D341Med (cell line): Measurements from ENCODE around the gene AGTR1.
"Not testable (repeated sequence)": the region's sequence is repeated elsewhere in the genome, so short reads cannot be mapped to it uniquely, and the experiment has no call there.

Experiments
- DNase-seq: peaks from one replicate; pipeline ENCODE4 v3.0.0; 2012; ENCODE audit warnings: low spot score

AGTR1 gene

DNA sequence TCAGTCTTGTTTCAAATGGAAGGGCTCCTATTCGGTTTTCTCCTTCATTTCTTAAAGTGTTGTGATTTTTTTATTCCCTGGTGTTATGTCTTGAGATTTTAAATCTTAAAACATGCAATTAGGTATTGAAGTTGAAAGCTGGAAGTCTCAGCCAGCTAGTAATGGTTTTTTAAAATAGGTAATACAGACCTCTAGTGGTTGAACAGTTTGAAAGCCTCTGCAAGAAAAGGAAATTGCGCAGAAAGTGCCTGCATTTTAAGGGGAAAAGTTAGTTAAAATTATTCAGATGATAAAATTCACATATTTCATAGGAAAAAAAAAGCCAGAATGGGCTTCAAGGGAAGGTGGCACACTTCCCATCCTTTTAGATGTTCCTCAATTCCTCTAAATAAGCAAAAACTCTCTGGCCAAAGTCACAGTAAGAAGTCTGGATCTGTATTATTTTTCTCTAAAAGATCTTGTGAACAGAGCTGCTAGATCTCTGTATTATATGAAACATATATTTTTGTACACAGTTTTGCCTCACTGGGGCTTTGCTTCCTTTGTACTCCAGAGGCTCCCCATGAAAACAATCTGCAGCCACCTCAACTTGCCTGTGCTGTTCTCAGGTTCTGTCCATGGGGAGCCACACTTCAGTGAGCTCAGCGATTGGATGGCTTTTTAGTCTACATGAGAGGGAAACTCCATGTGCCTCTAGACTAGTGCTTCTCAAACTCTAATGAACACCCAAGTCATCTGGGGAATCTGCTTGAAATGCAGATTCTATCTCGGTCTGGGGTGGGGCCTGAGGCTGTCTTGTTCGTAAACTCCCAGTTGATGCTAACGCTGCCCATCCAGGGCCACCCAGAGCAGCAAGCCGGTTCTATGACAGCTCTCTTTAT lies 21.5 kb downstream of the AGTR1 start:
- no peak for DNase-seq

DNA sequence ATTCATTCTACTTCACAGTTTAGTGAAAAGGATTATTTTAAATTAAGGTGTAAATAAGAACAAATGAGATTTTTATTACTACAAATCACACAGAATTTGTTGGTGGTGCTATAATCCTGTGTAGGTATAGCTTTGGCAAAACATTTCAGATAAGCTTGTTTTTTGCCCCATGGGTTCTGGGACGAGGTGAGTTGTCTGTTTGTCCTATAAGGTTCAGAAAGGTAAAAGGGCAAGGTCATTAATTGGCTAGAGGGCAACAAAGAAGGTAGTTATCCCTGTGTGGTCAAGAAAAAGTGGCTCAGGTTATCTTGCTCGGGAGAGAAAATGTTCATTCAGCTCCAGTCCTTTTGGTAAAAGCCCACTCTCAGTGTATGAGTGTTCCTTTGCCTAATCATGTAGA lies 23.2 kb downstream of the AGTR1 start:
- no peak for DNase-seq

DNA sequence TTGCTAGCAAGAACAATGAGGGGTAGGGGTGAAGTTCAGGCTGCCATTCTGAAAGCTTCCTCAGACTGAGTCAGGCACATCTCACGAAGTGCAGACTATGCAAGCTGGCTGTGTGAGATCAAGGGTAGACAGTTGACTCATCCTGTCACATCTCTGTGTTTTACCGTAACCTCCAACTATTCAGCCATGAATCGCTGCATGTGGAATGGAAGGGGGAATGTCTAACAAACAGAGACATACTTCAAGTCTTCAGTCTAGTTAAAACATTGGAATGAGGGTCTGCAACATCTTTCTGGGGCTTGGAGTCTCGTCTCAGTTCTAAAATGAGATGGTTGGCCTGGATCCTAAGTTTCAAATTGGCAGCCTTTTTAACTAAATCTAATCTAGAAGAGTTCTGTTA lies 25.9 kb downstream of the AGTR1 start:
- DNase-seq, result no peak

DNA sequence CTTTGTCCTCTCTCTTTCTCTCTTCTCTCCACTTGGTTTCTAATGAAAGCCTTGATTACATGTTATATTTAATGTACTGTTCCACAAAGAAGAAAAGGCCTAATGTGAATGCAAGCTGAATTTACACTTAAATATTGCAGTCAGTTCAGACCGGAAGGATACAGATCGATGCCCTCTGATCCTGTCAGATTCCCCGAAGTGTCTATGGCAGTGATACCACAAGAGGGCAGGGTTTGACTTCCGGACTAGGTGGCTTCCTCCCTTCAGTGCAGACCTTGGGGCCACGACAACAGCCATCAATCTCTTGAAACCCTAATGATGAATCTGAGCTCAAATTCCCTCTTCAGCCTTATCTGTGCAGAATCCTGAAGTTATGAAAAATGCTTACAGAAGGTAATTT lies 29.5 kb downstream of the AGTR1 start:
- peak; percentile 75 for DNase-seq

DNA sequence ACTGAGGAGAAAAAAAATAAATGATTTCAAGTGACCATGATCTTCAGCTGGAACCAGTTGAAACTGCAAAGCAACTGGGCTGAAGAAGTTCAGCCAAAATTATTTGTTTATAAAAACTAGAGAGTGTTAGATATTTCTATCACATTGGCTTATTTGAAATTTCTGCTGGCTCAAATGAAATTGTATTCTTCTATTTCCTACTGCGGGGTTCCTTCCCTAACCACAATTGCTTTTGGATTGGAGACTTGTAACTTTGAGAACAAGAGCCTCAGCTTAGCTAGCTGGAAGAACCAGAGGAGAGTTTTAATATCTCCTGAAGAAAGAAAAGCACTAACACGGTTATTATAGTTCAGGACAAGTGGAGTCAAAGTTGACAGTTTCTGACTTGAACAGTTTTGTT lies 31.1 kb downstream of the AGTR1 start:
- no peak for DNase-seq

DNA sequence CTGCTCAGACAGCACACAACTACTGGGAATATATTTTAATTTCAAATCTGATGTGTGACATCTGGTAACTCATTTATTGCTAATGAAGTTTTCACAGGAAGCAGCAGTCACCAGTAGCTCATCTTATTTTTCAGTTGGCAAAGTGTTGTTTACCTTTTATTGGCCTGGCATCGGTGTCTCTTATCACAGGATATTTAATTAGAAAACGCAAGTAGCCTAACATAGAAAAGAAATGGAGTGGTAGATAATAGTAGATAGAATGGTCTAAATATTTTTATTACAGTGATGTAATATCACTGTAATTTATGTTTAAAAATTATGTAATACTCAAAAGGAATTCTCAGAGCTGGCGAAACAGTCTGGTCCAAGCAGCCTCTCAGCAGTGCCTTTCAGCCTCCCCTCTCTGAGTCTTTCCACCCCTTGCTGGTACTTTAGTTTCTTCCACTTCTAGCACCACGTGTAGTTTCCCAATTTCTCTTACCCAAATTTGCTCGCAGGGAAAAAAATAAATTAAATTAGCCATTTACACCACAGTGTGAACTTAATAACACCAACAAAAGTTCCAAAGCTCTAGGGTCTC lies 31.9 kb downstream of the AGTR1 start:
- no peak for DNase-seq

DNA sequence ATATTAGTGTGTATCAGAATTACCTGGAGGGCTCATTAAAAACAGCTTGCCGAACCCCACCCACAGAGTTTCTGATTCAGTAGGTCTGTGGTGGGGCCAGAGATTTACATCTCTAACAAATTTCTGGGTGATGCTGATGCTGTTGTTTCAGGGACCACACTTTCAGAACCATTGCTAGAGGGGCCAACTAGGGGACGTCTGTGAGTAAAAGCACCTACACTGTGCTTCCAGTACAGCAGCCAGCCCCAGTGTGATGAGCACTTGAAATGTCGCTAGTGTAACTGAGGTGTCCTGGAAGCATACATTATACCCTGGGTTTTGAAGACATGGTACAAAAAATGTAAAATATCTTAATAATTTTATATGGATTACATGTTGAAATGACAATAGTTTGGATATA lies 33.0 kb downstream of the AGTR1 start:
- no peak for DNase-seq

DNA sequence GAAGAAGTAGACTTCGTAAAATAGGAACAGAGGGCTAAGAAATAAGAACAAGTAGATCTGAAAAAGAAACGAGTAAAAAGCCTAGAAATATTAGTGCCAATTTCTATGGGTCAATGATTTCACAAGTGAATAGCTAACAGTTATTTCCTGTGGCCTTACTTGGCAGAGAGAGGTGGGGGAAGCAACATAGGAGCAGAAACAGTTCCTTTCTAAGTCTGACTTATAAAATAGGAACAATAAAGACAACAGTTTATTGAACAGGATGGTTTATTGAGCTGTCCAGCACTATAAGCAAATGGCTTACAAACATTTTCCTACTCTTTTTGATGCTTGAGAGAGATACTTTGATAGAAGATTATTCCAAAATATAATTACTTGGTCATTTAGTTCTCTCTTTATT lies 37.9 kb downstream of the AGTR1 start:
- no peak for DNase-seq

DNA sequence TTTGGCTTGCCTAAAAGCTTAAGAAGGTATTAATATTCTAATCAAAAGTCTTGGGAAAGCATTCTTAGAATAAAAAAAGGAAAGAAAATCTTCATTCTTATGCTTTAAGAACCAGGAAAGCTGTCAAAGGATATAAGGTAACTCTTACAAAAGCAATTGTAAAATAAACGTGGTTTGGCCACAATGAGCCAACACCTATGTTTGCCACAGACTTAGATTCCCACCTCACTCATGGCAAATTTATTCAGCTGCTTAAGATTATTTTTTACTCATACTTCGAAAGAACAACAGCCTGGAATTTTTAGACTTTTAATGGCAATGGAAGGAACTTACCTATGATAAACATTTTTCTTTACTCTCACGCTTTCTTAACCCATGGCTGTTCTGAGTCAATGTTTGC lies 38.4 kb downstream of the AGTR1 start:
- DNase-seq, result no peak

DNA sequence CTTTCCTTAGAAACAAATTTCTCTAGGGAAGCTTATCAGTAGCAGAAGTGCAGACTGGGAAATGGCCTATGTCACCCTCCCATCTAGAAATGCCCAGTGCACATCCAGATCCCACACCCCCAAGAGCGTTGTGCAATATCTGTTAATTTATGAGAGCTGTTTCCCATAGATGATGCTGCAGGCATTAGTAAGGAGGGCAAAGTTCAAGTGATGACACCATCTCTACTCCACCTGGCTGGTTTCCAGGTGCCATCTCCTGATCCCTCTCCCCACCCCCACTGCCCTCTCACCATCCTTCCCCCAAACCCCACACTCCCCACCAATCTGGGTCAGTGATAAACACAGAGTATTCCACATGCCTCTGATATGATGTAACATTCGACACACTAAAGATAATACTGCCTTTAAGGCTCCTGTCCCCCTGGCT lies 39.4 kb downstream of the AGTR1 start:
- no peak for DNase-seq

DNA sequence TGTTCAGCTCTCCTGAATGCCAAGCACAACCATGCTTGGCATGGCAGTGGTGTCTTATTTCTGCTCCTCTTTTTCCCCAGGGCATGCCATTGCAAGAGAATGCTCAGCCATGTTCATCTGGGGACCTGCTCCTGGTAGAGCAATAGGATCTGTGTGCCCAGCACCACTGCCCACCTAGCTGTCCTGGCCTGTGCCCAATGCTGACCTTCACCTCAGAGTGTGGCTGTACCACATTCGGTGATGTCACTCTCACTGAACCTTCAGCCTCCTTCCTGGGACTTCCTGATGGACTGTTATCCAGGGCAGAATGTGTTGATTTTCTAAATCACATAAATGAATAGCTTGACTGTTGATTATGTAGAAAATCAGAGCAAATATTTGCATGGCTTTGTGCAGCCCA lies 42.0 kb downstream of the AGTR1 start:
- no peak for DNase-seq

DNA sequence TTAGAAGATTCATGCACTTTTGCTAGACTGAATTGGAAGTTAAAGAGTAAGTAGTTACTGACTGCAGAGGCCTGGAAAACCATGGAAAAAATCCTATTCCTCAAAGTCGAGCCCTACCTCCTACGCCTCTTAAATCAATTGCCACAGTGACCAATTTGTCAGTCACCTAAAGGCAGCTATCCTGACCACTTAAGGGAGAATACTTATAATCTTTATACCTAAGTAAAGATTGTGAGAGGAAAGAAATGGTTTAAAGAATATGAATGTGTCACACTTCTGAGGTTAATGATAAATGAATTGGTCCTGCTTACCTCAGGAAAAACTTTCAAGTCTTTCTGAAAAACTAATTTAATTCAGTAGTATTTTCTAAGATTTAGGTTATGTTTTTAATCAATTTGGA lies 42.6 kb downstream of the AGTR1 start:
- DNase-seq, result no peak

DNA sequence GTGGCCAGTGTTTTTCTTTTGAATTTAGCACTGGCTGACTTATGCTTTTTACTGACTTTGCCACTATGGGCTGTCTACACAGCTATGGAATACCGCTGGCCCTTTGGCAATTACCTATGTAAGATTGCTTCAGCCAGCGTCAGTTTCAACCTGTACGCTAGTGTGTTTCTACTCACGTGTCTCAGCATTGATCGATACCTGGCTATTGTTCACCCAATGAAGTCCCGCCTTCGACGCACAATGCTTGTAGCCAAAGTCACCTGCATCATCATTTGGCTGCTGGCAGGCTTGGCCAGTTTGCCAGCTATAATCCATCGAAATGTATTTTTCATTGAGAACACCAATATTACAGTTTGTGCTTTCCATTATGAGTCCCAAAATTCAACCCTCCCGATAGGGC lies 43.5 kb downstream of the AGTR1 start:
- DNase-seq, result no peak

DNA sequence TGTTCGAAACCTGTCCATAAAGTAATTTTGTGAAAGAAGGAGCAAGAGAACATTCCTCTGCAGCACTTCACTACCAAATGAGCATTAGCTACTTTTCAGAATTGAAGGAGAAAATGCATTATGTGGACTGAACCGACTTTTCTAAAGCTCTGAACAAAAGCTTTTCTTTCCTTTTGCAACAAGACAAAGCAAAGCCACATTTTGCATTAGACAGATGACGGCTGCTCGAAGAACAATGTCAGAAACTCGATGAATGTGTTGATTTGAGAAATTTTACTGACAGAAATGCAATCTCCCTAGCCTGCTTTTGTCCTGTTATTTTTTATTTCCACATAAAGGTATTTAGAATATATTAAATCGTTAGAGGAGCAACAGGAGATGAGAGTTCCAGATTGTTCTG lies 44.4 kb downstream of the AGTR1 start:
- no peak for DNase-seq

DNA sequence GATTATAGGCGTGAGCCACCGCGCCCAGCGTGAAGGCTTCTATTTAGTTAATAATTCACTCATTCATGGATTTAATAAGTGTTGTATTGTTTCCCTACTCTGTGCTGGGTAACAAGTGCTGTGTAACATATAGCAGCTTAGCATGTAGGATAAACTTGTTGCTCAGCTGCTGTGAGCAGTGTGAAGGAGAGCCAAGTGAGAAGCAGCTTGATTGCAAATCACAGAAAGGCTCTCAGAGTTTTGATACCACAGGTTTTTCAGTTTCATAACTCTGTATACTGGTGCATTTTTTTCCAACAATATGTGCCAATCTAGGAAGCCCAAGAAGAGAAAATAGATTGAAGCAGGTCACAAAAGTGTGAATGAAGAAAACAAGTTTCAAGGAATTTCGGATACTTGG lies 48.4 kb downstream of the AGTR1 start:
- no peak for DNase-seq

DNA sequence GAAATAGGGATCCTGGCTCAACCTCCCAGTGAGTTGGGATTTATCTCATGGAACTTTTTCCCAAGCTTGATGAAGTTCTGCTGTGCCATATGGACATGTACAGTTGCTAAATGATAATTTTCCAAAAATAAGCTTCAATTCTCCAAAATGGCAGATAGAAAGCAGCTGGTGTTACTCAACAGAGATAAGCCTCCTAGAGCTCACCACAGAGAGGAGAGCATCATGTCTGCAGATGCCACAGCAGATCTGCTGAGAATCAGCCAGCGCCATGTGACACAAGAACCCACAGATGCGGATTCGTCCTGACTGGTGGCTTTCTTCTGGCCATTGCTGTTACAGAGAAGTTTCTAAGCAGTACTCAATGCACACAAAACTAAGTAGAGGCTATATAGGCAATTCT lies 50.6 kb downstream of the AGTR1 start:
- no peak for DNase-seq

DNA sequence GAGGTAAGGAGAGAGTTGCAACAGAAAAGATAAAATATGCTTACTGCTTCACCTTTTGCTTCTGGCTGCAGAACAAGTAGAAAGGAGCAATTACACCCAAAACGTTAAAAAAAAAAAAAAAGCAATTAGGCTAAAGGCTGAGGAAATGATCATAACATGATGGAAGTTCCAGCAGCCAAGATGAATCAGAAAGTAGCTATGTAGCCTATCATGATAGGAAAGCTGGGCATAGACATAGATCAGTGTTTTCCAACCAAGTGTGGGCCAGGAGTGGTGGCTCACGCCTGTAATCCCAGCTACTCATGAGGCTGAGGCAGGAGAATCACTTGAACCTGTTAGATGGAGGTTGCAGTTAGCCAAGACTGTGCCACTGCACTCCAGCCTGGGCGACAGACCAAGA lies 52.6 kb downstream of the AGTR1 start:
- DNase-seq, result no peak

DNA sequence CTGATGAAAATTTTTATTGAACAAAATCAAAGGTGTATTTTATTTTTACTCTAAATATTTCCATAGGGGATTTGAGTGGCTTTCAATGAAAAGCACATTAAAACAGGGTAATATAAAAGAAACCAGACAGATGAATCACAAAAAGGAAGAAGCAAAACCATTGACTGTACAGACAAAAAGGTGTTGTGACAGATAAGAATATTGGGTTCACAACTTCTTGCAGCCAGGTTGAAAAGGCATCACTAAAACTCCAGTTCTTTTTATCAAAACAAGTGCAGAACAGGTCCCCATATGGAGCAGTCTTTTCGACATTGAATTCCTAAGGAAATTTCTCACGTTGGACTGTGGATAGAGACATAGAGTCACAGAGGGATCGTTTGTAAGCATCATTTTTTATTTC lies 53.8 kb downstream of the AGTR1 start:
- DNase-seq, result no peak

DNA sequence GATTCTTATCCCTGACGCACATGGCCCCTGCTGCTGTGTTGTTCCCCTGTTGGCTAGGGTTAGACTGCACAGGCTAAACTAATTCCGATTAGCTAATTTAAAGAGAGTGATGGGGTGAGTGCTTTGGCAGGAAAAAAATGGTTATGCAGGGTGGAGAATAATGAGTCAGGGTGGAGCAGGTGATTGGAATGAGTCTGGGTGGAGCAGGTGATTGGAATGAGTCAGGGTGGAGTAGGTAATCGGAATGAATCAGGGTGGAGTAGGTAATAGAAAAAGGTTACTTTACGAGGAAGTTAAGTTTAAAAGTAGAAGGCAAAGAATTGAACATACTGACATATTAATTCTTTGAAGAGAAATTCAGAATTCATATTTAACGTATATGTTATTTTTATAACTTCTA lies 55.7 kb downstream of the AGTR1 start:
- DNase-seq, result not testable (repeated sequence)

DNA sequence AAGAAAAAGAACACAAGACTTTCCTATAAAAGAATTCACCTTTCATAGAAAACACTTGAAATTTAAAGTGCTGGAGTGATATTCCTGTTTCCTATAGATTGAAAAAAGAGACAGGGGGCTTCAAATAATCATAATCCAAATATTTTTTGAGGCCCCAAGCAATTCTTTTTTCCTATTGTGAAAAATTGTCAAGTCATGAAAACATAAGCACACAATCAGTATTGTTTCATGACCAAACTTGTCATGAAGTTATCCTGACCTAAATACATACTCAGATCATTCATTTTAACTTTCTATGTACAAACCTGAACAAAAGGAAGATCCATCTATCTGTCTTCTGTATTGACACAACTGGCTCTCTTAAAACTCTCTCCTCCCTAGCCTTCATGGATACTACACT lies 57.9 kb downstream of the AGTR1 start:
- DNase-seq, result no peak

DNA sequence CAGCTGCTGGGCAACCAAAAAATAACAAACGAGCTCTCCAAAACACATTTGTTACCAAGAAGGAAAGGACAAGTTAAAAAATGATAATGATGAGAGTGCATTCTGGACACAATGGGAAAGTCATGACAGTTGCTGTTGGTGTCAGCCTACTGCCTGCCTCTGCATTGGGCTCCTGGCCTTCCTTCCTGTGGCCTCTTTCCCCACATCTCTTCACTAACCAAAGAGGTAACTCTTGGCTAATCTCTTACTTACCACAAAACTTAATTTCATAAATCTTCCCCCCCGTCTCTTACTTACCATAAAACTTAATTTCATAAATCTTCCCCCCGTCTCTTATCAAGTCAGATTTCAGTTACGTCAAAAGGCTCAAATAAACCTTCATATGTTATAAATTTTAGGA lies 58.6 kb downstream of the AGTR1 start:
- DNase-seq, result no peak

DNA sequence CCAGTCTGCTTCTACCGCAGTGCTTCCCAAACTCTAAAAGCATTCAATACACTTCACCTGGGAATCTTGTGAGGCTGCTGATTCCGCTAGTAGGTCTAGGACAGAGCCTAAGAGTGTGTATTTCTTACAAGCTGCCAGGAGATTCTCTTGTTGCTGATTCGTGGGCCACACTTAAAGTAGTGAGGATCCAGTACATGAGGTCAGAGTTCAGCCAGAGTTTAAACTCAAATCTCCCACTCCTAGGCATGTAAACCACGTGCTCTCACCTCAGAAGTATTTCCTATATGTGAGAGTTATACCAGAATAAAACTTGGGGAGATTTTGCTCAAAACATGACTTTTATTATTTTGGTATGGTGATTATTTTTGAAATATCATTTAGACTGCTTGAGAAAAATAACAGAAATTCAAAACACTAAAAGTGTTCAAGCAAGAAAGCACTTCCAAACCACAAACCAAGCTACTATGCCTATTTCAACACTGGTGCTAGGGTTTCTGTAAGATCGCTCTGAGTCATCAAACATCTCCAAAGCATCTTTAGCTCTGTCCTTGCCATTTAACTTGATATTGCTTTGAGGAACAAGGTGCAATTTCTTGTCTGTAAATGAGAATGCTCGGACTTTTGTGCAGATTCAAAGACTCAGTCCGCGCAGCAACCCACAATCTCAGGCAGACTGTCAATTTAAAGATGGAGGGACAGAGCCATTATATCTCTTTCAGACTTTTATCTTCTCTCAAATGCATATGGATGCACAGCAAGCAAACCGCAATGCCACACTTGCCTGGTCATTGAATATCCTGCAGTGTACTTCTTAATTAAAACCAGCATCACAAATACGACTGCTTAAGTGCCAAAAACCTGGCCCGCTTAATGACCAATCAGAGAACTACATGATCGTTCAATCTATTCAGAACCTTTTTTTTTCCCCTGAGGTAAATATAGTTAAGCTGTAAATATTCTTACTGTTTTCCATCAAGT lies 59.8 kb downstream of the AGTR1 start:
- no peak for DNase-seq
